Loucy (cell line): ENCODE data around the gene CABP2.
"Not testable (repeated sequence)": the region's sequence is repeated elsewhere in the genome, so short reads cannot be mapped to it uniquely, and the experiment has no call there.

Experiments used
- EZH2phosphoT487 ChIP-seq: fragments of 200-600 bp; IDR thresholded peaks from 2 replicates; pipeline ENCODE4 v1.6.1; 2018; ENCODE audit warnings: antibody characterized with exemption, mild to moderate bottlenecking, moderate library complexity, borderline replicate concordance
- TF ChIP-seq, protein P1 (sequence below): fragments of 200-600 bp; sonication (generic); conservative IDR thresholded peaks from 2 replicates; pipeline ENCODE4 v1.5.1; 2014; ENCODE audit warnings: mild to moderate bottlenecking, antibody characterized with exemption, low read length

DNA sequence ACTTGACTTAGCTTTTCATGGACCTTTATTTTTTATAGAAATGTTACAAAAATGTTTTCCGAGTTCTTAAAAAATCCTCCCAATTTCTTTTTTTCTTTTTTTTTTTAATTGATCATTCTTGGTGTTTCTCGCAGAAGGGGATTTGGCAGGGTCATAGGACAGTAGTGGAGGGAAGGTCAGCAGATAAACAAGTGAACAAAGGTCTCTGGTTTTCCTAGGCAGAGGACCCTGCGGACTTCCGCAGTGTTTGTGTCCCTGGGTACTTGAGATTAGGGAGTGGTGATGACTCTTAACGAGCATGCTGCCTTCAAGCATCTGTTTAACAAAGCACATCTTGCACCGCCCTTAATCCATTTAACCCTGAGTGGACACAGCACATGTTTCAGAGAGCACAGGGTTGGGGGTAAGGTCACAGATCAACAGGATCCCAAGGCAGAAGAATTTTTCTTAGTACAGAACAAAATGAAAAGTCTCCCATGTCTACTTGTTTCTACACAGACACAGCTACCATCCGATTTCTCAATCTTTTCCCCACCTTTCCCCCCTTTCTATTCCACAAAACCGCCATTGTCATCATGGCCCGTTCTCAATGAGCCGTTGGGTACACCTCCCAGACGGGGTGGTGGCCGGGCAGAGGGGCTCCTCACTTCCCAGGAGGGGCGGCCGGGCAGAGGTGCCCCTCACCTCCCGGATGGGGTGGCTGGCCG lies 45.7 kb downstream of the CABP2 start:
- TF ChIP-seq, protein P1, sequence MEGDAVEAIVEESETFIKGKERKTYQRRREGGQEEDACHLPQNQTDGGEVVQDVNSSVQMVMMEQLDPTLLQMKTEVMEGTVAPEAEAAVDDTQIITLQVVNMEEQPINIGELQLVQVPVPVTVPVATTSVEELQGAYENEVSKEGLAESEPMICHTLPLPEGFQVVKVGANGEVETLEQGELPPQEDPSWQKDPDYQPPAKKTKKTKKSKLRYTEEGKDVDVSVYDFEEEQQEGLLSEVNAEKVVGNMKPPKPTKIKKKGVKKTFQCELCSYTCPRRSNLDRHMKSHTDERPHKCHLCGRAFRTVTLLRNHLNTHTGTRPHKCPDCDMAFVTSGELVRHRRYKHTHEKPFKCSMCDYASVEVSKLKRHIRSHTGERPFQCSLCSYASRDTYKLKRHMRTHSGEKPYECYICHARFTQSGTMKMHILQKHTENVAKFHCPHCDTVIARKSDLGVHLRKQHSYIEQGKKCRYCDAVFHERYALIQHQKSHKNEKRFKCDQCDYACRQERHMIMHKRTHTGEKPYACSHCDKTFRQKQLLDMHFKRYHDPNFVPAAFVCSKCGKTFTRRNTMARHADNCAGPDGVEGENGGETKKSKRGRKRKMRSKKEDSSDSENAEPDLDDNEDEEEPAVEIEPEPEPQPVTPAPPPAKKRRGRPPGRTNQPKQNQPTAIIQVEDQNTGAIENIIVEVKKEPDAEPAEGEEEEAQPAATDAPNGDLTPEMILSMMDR, result not testable (repeated sequence)
- not testable (repeated sequence) for TF ChIP-seq EZH2phosphoT487
